Effector CD8-positive, alpha-beta T cell (primary cell): ENCODE results near the gene BAD.
"Not testable (repeated sequence)": the region's sequence is repeated elsewhere in the genome, so short reads cannot be mapped to it uniquely, and the experiment has no call there.

Experiments
- DNase-seq: peaks from one replicate; lab custom pipeline; 2025; lab: John Stamatoyannopoulos, UW

BAD gene

DNA sequence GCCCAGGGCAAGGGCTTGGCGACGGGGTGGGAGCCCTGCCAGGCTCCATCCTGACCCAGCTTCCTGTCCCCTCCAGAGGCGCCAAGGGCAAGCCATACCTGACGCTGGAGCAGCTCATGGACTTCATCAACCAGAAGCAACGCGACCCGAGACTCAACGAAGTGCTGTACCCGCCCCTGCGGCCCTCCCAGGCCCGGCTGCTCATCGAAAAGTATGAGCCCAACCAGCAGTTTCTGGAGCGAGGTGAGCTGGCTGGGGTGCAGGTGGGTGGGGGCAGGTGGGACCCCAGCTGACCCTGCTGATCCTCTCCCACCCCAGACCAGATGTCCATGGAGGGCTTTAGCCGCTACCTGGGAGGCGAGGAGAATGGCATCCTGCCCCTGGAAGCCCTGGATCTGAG, 28.2 kb downstream of the BAD start:
- no peak for DNase-seq

DNA sequence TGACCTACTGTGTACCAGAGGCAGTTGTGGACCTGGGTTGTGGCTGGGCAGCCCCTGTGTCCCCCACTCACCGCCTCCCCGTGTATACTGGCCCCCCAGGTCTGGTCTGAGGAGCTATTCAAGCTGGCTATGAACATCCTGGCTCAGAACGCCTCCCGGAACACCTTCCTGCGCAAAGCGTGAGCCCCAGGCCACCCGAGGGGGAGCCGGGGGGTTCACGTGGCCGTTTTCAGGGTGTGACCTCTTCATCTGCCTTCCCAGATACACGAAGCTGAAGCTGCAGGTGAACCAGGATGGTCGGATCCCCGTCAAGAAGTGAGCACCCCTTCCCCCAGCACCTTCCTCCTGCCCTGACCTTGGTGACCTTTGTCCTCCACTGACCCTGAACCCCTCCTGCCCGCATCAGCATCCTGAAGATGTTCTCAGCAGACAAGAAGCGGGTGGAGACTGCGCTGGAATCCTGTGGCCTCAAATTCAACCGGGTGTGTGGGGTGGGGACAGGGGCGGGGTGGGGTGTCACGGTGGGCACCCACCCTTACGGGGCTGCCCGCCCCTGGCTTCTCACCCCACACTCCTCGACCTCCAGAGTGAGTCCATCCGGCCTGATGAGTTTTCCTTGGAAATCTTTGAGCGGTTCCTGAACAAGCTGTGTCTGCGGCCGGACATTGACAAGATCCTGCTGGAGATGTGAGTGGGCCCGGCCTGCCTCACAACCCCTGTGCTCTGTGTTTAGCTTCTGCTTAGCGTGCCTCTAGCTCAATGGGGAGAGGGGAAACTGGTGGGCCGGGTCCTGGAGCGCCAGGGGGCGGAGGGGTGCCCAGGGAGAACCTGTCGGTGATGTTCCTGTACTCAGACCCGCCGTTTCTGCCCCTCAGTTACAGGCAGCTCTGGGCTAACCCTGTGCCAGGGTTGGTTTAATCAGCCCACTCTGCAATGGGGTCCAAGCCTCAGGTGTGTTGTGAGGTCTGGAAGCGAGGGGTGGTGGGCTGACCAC, 29.0 kb downstream of the BAD start:
- no peak for DNase-seq

DNA sequence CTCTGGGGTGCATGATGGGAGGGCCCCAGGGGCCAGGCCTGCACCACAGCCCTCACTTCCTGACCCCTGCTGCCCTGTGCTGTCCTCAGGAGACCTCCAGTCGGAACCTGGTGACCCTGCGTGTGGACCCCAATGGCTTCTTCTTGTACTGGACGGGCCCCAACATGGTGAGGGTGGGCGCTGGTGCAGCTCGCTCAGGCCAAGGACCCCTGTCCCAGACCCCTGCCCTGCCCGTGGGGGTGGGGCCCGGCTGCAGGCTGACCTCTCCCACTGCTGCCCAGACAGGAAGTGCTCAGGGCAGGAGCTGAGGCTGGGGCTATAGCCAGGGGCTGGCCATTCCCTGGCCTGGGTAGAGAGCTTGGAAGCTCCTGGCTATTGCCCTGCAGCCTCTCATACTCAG, 30.1 kb downstream of the BAD start:
- no peak for DNase-seq

DNA sequence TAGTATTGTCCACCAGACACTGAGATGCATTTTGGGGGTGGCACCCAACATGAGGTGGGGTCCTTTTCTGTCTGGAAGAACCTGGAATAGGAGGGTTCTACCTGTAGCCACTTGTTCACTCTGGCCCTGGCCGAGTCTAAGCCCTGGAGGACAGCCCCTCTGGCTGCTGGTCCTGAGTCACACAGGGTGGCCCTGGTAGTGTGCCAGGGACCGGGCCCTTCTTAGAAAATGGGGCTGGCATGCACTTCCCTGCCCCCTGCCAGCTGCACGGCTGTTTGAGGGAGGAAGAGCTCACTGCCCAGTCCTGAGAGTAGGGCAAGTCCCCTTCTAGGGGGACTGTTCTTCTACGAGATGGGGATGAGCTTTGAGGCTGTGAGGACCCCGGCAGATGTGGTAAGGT, 31.0 kb downstream of the BAD start:
- DNase-seq = no peak

DNA sequence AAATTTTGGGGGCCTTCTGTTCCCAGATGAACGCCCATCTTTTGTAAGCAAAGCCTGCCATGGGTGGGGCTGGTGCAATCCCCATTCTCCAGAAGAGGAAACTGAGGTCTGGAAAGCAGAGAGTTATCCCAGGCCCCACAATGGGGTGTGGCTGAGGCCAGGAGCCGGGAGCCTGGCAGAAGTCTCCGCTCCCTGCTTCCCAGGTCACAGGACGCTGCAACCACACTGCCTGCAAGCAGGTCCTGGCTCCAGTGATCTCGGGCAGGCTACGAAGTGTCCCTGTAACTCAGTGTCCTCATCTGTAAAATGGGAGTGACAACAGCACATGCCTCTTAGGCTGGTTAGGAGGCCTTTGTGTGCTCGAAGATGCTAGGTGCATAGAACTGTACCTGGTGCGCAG, 31.4 kb downstream of the BAD start:
- no peak for DNase-seq

DNA sequence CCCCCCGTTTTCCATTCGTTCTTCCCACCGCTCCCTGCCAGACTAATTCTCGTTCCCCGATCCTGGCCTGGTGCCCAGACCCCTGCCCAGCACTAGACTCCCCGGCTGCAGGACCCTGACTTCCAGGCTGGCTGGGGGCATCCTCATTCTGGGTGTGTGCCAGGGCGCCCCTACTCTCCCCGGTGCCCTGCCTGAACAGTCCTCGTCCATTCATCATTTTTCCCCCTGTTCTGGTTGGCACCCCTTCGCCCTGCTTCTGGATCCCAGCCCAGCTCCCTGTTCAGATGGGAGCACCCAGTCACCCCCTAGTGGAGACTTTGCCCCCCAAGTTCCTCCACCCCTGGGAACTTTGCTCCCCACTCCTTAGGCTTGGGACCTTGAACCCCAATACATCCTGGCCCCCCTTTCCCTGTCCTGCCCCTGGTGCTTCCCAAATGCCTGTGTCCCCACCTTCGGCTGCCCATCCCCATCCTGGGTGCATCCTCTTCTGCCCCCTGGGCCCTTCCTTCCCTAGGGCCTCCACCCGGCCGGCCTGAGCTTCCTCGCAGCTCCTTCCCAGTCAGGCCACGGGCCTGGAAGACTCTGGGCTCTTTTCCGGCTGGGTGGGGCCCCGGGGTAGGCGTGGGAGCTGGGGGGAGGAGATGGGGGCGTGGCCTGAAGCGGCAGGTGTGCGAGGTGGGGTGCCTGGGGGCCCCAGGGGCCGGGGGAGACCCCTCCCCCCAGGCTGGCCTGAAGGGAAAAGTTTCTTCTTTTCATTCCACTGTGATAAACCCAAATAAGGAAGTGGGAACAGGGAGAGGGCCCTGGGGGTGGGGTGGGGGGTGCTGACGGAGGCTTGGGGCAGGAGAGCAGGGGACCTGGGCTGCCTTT, 32.2 kb downstream of the BAD start:
- peak; percentile 16 for DNase-seq

DNA sequence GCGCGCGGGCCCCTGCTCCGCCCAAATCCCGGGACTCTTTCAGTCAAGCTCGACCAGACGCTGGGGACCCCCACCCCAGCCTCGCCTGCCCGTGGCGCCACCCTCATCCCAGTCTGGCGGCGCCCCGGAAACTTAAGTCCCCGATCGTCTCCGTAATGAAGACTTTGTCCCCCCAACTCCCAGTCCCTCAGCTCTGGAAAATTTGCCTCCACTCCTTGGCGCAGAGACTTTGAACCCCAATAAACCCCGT, 32.8 kb downstream of the BAD start:
- DNase-seq = no peak

DNA sequence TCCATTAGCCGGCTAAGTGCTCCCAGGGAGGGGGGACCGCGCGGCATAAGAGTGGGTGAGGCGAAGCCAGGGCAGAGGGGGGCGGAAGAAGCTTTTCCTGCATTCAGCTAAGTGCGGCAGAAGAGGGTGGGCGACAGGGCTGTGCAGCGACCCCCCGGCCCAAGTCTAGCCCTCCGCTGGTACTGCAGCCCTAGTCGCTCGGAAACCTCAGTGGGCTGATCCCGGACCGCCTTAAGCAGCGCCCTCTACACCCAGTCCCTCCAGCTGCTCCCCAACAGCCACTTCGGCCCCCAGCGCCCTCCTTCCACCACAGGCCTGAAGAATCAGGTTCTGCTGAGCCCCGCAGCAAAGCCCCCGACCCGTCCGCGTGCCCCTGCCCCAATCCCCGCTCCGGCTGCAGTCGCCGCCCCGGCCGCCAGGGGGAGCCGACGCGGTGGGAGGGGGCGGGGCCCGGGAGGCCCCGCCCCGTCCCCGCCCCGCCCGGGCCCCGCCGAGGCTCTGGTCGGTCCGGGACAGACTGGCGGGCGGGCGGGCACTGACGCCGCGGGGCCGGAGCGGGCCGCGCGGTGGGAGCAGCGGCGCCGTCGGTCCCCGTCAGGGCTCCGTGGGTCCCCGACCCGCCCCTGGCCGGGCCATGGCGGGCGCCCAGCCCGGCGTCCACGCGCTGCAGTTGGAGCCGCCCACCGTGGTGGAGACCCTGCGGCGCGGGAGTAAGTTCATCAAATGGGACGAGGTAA, 33.3 kb downstream of the BAD start, which contains the start of gene PLCB3:
TSS of gene PLCB3 (plus strand) at position 515 of the 737 bp plus-strand sequence. CDS start at position 635, 120 bp downstream.
- peak; percentile 50 for DNase-seq

DNA sequence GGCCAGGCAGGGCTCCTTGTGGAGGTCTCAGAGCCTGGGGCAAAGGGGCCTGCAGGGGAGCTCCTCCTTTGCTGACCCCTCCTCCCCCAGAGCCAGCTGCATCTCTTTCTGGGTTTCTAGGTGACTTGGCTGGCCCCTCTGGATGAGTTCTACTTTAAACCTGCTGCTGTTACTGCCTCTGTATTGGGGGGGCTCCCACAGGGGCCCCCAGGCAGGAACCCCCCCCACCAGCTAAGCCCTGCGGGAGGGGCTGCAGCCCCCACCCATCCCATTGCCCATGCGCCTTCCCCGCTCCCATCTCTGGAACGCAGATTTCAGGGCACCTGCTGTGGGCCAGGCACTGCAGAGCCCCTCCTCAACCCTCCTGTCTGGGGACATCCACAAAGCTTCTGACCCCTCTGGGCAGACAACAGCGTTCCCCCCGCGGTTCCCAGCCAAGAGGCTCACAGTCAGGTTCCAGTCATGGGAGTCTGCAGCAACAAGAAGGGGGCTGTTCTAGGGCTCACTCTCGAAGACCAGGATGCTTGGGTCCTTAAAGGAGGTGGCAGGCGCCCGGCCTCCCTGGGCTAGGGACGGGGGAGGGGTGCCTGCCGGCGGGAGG, 34.0 kb downstream of the BAD start:
- DNase-seq = no peak

DNA sequence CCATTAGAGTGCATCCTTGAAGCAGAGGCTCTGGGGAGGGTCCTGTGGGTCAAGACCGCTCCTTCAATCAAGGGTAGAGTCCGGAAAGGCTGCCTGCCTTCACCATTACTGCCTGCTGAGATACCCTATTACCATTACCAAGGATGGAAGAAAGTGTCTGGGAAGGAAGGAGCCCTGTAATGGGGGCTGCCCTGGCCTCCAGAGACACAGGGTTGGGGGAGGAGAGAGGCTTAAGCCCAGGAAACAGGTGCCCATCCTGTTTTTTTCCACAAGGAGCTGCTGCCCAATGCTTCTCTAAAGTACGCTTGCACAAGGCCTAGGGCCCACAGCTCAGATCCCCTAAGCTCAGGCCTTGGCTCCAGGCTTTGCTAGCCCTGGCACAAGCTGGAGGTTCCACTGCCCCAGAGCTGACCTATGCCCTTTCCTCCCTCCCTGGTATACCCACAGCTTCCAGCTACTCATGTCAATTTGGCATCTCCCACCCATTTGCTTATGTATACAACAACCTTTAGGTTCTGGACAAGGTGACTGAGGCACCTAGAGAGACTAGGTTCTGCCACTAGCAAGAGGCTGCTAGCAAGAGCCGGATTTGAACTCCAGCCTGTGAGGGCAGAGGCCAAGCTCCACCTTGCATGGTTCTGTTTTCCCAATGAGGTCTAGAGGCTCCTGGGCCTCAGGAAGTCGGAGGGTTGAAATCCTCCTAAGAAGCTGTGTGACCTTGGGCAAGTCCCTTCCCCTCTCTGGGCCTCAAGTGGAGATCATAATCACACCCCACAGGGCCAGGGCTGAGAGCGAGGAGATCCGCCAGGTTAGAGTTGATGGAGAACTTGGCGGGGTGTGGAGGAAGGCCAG, 34.7 kb downstream of the BAD start:
- no peak for DNase-seq

DNA sequence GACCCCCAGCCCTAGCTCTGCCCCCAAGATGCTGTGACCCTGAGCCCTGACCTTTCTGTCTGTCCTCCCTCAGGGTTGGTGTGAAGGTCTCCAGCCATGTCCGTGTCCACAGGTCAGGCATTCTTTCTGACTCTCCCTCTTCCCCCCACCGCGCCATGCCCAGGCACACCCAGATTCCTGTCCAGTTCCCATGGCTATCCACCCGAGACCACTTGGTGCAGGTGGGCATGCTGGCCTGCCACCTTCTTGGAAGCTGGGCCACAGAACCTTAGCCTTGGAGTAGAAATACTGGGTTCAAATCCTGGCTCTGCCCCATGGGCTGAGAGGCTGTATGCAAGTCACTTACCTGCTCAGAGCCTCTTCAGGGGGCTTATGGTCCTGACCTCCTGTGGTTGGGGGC, 35.4 kb downstream of the BAD start:
- no peak for DNase-seq

DNA sequence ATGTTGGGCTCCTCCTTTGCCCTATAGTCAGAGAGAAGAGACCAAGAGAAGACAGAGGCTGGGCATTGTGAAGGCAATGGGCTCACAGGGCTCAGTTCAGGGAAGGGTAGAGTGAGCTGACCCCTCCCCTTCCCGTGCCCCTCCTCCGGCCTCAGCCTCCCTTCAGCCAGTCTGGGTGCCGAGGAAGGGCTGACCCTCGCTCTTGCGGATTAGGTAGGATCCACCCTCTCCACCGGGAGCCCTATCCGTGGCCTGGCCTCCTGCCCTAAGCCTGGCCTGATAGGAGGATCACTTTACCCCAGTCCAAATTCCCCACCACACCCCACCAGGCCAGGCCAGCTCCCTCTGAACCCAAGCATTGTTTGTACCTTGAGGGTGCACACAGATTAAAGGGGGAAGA, 35.9 kb downstream of the BAD start:
- DNase-seq = no peak

DNA sequence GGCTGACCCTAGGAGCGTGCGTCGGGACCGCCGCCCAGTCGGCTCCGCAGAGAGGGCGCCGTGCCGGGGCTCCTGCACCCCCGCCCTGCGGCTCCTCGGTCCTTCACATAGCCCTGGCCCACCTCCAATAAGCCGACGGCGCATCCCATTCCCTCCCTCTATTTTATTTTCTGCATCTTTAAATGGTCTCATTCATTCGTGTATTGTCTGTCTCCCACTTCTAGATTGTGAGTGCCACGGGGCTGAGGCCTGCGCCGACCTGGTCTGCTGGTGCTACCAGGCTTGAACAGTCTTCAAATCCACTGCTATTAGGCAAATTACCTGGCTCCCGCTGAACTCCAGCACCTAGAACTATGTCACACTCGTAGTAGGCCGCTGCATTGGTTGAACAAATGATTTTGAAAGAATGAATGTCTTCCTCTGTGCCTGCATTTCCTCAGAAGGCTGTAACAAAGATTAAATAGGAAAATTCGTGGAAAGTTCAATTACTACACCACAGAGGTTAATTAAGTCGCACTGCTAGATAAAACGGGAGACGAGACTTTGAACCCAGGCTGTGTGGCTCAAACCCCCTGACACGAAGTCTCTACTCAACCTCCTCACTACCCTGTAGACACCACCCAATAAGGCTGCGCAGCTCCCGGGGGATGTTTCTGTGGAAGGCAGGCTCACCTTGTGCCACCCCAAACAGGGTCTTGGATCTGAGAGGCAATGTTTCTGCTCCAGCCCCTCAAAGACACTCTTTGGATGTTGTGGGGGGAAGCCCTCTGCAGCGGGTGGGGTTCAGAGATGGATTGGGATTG, 36.5 kb downstream of the BAD start:
- no peak for DNase-seq

DNA sequence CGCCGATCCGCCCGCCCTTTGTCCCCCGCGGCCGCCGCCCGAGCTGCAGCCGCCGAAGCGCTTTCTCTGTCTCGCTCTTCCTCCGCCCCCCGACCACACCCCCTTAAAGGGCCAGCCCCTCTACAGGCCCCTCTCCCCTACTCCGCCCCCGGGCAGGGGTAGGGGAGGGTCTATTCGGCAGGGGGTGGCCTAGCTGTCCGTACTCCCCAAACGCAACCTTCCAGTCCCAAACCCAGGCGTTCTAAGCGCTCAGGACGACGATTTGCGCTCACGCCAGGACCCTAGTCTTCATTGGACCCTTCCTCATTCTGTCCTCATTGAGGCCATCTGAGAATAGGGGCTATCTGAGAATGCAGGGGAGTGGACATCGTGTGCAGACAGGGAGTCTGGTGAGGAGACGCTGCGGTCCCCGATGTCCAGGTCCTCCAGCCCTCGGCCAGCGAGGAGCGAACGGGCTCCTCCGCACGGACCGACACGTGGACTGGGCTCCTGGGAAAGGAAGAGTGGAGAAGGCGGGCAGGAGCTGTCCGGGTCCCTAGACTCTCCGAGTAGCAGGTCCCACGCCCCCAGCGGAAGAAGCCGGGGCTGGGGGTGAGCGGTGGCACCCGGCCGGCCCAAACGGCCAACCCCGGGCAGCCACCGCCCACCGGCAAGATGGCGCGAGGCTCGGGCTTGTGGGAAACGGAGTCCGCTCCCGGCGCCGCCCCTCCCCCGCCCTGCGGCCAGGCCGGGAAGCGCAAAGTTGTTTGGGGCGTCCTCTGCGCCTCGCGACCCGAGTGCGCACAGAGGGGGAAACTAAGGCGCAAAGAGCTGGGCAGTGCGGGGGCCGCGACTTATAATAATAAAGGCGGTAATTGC, 37.4 kb downstream of the BAD start, which contains the start of gene PPP1R14B:
TSS of gene PPP1R14B (minus strand) at position 73 of the 858 bp plus-strand sequence. CDS start 270 bp downstream, outside the sequence.
- peak; percentile 59 for DNase-seq

DNA sequence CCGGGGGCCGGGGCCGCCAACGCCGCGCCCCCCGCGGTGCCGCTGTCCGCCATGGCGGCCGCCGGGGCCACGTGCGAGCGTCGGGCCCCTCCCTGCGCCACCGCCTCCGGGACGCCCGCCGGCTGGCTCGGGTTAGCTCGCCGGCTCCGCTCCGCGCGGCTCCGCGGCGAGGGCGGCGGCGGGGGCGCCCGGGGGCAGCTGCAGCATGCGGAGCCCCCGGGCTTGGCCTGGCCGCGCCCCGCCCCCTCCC, 37.9 kb downstream of the BAD start:
- DNase-seq = not testable (repeated sequence)

DNA sequence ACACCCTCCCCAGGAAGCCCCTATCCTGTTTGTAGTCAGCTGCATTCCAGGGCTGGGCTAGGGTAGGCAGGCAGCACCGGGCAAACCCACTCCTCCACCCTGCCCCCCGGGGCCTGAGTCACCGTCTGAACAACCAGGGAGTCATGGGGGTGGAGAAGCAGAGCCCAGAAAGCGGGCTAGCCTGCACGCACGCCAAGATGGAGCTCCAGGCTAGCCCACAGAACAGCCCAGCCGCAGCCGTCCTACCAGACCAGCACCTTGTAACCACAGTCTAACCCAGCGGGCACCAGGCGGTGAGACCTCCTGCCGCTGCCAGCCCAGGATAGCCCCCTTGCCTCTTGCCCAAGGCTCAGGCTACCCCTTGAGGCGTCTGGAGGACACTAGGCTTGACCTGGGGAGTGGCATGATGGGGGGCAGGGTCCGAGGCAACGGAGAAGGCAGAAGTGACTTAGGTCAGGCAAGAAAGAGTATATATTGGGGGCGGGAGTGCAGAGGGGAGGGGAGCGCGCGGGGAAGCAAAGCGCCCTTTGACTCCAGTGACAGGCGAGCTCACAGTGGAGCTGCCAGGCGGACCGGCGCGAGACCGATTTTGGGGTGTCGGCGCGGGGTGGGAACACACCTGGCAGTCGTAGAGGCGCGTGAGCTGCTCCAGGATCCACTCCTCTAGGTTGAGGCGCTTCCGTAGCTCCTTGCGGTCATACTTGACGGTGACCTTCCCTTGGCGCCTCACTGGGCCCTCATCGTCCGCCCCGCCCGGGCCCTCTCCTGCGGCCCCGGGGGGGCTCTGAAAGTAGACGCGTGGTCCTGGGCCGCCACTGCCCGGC, 38.5 kb downstream of the BAD start:
- DNase-seq = peak; percentile 33

DNA sequence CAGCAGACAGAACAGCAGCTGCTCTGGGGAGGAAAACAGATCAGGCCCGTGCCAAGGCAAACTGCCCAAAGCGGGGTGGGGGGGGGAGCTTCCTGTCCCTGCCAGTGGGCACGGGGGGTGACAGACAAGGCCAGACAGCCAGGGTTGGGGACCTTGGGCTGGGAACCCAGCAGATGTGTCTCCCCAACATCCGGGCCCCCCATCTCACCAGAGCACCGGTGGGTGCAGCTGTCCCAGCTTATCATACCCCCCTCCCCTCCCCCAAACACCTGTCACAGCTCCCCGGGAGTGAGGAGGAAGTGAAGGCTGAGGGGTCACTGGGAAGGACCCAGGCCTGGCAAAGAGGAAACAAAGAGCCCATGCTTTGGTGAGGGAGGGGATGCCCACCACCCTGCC, 39.1 kb downstream of the BAD start:
- DNase-seq = peak; percentile 17

DNA sequence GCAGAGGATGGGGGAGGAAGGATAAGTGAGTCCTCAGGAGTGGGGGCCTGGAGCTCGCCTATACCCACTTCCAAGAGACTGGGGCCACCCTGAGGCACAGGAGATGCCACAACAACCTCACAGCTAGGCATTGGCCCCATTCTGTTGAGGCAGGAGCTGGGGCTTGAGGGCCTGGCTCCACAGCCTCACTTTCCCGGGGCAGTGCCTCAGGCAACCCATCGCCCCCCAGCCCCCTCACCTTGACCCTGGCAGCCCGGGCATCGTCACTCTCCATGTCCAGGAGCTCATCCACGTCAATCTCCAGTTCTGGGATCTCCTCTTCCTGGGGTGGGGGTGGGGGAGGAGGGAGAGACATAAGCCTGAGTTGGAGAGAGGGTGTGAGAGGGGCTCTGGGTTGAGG, 39.5 kb downstream of the BAD start:
- no peak for DNase-seq
